Activated naive CD4-positive, alpha-beta T cell treated with anti-CD3 and anti-CD28 coated beads, Interleukin-2, amount 50 U/mL, for 16 hours (primary cell): Measurements from ENCODE around the gene SEMA4C.
A peak's percentile ranks its signal among the peaks of the same experiment; 100 is the strongest.

ENCODE experiments used
- DNase-seq: peaks from one replicate; pipeline ENCODE4 v3.0.0-alpha.2; 2020

Gene SEMA4C

GRCh38 chr2:96817882-96818281 lies 52.0 kb downstream of the SEMA4C start:
- no peak for DNase-seq

- no peak for DNase-seq
These were observed 52.8 kb downstream of the SEMA4C start for GRCh38 chr2:96816836-96817702.

DNA sequence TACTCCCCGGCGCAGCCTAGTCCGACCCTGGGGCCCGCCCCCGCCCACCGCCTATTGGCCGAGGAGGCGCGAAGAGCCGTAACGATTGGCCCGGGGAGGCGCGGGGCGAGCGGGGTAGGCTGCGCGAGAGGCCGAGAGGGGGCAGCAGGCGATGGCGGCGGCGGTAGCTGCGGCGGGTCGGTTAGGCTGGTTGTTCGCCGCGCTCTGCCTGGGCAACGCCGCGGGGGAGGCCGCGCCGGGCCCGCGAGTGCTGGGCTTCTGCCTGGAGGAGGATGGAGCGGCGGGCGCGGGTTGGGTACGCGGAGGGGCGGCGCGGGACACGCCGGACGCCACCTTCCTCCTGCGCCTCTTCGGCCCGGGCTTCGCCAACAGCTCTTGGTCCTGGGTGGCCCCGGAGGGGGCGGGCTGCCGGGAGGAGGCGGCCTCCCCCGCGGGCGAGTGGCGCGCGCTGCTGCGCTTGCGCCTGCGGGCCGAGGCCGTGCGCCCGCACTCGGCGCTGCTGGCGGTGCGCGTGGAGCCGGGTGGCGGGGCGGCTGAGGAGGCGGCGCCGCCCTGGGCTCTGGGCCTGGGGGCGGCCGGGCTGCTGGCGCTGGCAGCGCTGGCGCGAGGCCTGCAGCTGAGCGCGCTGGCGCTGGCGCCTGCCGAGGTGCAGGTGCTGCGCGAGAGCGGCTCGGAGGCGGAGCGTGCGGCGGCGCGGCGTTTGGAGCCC lies 53.6 kb downstream of the SEMA4C start, which contains the start of gene CNNM3:
Gene CNNM3 (plus strand): TSS at position 142 of the 709 bp plus-strand sequence. CDS start 10 bp downstream, at position 152.
- DNase-seq: peak; percentile 97

GRCh38 chr2:96815326-96816126 lies 54.4 kb downstream of the SEMA4C start:
- DNase-seq: peak; percentile 37

- no peak for DNase-seq
These were observed 56.2 kb downstream of the SEMA4C start for GRCh38 chr2:96813656-96814055.

DNA sequence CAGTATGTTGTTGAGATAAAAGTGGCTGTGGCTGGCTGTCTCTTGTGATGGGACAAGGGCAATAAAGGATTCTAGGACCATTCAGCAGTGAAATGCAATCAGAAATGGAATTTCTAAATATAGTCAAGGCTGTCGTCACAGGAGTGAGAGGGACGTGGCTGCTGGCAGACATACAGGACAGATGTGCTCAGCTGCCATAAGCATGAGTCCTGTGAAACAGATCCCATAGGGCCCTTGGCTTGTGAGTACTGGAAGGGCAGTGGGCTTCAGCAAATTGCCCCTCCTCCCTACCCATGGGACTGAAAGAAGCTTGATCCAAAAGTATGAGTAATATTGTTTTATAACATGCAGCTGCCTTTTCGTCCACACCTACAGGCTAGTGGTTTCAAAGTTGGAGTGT lies 58.0 kb downstream of the SEMA4C start:
- DNase-seq: no peak

- no peak for DNase-seq
These were observed 59.1 kb downstream of the SEMA4C start for GRCh38 chr2:96810783-96811192.

- no peak for DNase-seq
These were observed 59.7 kb downstream of the SEMA4C start for GRCh38 chr2:96809951-96810782.
